Fibroblast of skin of left quadriceps (primary cell): Measurements from ENCODE around the gene DCAF6.
"Not testable (repeated sequence)": the region's sequence is repeated elsewhere in the genome, so short reads cannot be mapped to it uniquely, and the experiment has no call there.

ENCODE experiments used
- DNase-seq, 2 experiments: peaks; one replicate each; pipeline ENCODE4 v3.0.0-alpha.2; 2013; ENCODE audit warnings: low read depth in 2 of 2

The DCAF6 gene

GRCh38 chr1:167923324-167924056 is 13.0 kb upstream of the DCAF6 start:
- DNase-seq: no peak

- no peak for DNase-seq
Measured at GRCh38 chr1:167924102-167924501, 12.4 kb upstream of the DCAF6 start.

GRCh38 chr1:167924543-167925231 is 11.8 kb upstream of the DCAF6 start:
- DNase-seq: no peak

- no peak for DNase-seq
Measured at GRCh38 chr1:167926486-167926997, 9.9 kb upstream of the DCAF6 start.

GRCh38 chr1:167927046-167927754 is 9.3 kb upstream of the DCAF6 start:
- no peak for DNase-seq

GRCh38 chr1:167928457-167928852 is 8.0 kb upstream of the DCAF6 start:
- no peak for DNase-seq

- DNase-seq: not testable (repeated sequence)
Measured at GRCh38 chr1:167928919-167929318, 7.6 kb upstream of the DCAF6 start.

- no peak for DNase-seq
Measured at GRCh38 chr1:167929725-167930124, 6.8 kb upstream of the DCAF6 start.

- DNase-seq: no peak
Measured at GRCh38 chr1:167933788-167934187, 2.7 kb upstream of the DCAF6 start.

GRCh38 chr1:167934426-167935215 is 1.9 kb upstream of the DCAF6 start:
- DNase-seq: no peak

- no peak for DNase-seq
Measured at GRCh38 chr1:167935216-167936067, 1.0 kb upstream of the DCAF6 start.

- peak; percentile 53 for DNase-seq
Measured at GRCh38 chr1:167936930-167937708, 636 bp downstream of the DCAF6 start, which contains the start of gene MPC2. Gene MPC2 (minus strand): TSS chr1:167937072. CDS start chr1:167935841, 1,231 bp downstream.

GRCh38 chr1:167937709-167938010 is 1.2 kb downstream of the DCAF6 start:
- no peak for DNase-seq

GRCh38 chr1:167938080-167938636 is 1.7 kb downstream of the DCAF6 start:
- DNase-seq: no peak

- no peak for DNase-seq
Measured at GRCh38 chr1:167940264-167940663, 3.8 kb downstream of the DCAF6 start.

GRCh38 chr1:167943541-167943940 is 7.1 kb downstream of the DCAF6 start:
- DNase-seq: no peak

GRCh38 chr1:167947733-167948132 is 11.2 kb downstream of the DCAF6 start:
- no peak for DNase-seq

- DNase-seq: no peak
Measured at GRCh38 chr1:167949785-167950184, 13.3 kb downstream of the DCAF6 start.

GRCh38 chr1:167950569-167950968 is 14.1 kb downstream of the DCAF6 start:
- no peak for DNase-seq

- no peak for DNase-seq
Measured at GRCh38 chr1:167955915-167956314, 19.4 kb downstream of the DCAF6 start.
